ENCODE measurements around the gene REPS2.

REPS2 gene

GRCh38 chrX:17007134-17007768 is 60.8 kb downstream of the REPS2 start:
- DNase-seq, result no peak

- no peak for DNase-seq
Observed at GRCh38 chrX:17009856-17010625, 63.6 kb downstream of the REPS2 start.

GRCh38 chrX:17012465-17012864 is 66.0 kb downstream of the REPS2 start:
- DNase-seq, result no peak

DNA sequence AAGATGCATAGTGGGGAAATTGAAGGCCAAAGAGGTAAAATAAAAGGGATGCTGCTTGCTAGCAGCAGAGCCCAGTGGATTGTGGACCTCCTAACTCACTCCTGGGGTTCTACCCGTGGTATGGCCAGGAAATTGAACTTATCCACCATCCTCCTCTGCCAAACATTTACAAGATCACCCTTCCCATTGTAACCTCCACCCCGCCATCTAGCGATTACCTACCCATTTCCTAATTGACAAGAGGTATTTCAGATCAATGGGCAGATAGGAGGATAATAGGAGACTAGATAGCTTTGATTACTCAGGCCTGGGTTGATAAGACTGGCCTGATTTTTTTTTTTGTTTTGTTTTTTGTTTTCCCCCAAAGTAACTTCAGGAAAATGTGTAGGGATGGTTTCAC is 67.8 kb downstream of the REPS2 start:
- DNase-seq, result no peak

DNA sequence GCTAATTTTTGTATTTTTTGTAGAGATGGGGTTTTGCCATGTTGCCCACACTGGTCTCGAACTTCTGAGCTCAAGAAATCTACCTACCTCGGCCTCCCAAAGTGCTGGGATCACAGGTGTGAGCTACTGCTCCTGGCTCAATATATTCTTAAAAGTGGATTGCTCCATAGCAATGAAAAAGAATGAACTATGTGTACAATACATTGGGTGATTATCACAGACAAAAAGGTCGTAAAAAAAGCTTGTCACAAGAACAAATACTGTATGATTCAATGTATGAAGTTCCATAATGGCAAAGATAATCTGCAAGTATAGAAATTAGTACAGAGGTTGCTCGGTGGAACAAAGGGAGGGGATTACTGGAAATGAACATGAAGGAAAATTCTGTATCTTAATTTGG is 70.7 kb downstream of the REPS2 start:
- no peak for DNase-seq

- no peak for DNase-seq
Observed at GRCh38 chrX:17020356-17020755, 73.9 kb downstream of the REPS2 start.

GRCh38 chrX:17020851-17021821 is 74.7 kb downstream of the REPS2 start:
- DNase-seq, result no peak

- no peak for DNase-seq
Observed at GRCh38 chrX:17021851-17022604, 75.6 kb downstream of the REPS2 start.

GRCh38 chrX:17023661-17024060 is 77.2 kb downstream of the REPS2 start:
- no peak for DNase-seq

DNA sequence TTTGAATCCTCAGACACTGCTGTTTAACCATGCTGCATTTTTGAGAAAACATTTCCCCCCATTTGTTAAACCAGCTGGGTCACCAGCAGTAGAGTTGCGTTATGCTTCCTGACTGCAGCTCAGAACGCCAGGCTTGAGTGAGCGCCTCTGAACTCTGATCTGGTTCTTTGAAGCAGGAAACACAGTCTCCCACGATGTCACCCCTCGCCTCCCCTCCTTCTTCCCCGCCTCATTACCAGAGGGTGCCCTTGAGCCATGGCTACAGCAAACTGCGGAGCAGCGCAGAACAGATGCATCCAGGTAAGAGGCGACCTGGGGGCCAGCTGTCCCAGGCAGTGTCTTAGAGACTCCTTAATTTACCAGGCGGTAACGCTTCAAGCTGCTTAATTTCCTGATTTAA is 78.4 kb downstream of the REPS2 start:
- no peak for DNase-seq

DNA sequence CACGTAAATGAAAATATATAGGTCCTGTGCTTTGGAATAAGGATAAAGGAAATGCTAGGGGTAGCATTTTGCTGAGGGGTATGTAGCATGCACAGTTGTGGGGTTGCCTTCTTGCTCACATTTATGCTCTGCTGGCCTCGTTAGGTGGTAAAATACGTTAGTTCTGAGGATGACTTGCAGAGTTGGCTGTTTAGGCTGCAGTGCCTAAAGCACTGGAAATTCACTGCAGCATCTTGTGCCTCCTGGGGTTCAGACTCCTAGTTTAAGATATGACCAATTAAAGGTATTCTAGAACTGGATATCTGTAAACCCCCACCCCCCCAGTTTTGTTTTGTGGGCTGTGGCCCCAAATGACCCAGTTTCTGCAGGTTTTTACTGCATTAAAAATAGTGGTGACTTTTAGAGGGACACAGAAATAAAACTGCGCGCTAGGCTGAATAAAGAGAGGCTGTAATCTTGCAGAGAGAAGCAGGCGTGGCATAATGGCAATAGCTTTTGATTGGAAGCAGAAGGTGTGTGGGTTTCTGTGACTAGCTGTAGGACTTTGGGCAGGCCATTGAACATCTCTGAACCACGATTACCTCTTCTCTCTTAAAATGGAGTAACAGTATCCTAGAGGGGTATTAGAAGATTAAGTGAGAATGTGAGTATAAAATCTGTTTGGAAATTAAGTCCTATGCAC is 79.3 kb downstream of the REPS2 start:
- DNase-seq, result no peak

GRCh38 chrX:17027931-17028330 is 81.5 kb downstream of the REPS2 start:
- DNase-seq, result no peak

- no peak for DNase-seq
Observed at GRCh38 chrX:17028356-17028755, 81.9 kb downstream of the REPS2 start.

DNA sequence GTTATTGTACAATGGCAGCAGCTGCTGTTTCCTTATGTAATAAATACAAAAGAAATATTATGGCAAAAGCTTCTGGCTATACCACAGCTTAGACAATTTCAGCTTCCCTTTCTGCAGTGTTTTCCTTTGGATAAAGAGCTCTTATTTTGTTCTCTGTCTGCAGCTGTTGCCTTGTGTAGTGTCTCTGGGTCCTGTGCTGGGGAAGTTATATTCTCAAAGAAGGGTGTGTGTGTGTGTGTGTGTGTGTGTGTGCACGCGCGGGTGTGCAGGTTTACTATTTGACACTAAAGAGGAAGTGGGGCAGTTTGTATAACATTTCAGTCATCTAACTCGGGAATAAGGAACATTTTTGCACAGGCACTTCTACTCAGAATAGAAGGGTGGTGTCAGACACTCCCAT is 83.6 kb downstream of the REPS2 start:
- DNase-seq, result no peak

- no peak for DNase-seq
Observed at GRCh38 chrX:17030580-17031270, 84.3 kb downstream of the REPS2 start.

DNA sequence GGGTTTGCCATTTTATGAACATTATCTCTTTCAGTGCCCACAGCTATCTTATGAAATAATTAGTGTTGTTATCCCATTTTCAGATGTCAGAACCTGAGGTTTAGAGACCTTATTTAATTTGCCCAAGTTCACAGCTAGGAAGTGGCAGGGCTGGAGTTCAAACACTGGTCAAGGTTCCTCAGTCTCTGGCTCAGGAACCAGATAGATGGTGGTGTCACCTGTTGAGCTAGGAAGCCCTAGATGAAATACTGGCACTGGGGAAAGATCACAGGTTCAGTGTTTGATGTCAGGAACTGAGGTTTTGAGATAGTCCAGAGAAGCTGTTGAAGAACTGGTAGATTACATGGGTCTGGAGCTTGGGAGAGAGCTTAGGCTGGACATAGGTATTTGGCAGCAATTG is 85.4 kb downstream of the REPS2 start:
- DNase-seq, result no peak

DNA sequence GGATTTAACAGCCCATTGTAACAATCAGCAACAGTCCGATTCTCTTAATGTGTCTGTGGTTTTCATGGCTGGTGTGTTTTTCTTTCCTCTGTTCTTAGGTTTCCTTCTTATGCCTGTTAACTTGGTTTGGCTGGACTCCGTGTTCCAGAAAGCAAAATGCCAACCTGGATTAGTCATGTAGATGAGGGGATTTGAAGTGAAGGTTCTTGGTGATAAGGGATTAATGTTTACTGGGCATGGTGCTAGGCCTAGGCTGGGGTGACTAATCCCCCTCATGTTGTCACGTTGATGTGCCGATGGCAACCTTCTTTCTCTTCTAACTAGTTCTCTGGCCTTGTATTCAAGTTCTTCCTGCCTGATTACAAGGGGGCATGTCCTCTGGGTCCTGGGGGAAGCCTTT is 85.9 kb downstream of the REPS2 start:
- DNase-seq, result no peak

GRCh38 chrX:17033225-17033624 is 86.8 kb downstream of the REPS2 start:
- no peak for DNase-seq

- DNase-seq, result no peak
Observed at GRCh38 chrX:17035111-17035510, 88.7 kb downstream of the REPS2 start.

GRCh38 chrX:17036171-17036961 is 89.9 kb downstream of the REPS2 start:
- DNase-seq, result no peak

GRCh38 chrX:17038277-17038676 is 91.8 kb downstream of the REPS2 start:
- DNase-seq, result no peak
